NCI-H345 treated with DMSO at 0.1 percent for 48 hours (cell line): Measurements from ENCODE around the gene MALRD1.

Experiments
- DNase-seq: peaks from one replicate; lab custom pipeline; 2025; ENCODE audit not compliant: unreplicated experiment; lab: John Stamatoyannopoulos, UW

Gene MALRD1

DNA sequence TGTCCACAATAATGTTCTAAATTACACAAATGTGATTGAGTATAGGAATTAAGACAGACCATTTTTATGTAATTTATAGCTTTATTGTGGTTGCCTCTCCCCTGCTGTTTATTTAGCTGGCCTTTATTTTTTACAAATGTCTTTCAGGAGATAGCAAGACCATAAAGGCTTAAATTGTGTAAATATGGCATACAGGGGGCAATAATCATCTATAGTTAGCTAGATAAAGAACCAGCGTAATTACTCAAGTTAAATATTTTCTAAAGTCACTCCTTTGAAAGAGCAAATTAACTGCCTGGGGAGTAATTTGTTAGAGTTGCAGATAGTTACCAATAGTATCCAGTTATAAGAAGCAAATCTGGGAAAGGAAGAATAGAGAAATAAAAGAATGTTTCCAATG is at the start of gene MALRD1:
TSS of gene MALRD1 (plus strand) at position 313 of the 400 bp plus-strand sequence. CDS start 138 bp downstream, outside the sequence.
- no peak for DNase-seq

DNA sequence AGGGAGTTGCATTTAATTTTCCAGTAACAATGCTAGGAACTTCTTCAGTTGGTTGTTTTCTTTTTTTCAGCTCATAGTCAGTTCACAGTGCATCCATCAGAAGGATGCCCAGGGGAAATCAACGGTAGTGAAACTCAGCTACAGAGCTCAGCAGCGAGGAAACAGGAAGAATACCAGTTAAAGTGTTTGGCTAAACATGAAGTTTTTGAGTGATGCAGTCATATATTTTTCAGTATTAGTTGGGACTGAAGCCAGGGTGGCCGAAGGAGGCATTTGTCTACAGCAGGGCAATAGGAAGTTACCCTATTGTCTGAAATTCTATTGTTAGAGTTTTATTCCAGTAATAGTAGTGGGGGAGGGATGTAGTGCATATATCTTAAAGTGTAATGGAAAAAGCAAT is 45.3 kb upstream of the MALRD1 start:
- DNase-seq, result no peak

DNA sequence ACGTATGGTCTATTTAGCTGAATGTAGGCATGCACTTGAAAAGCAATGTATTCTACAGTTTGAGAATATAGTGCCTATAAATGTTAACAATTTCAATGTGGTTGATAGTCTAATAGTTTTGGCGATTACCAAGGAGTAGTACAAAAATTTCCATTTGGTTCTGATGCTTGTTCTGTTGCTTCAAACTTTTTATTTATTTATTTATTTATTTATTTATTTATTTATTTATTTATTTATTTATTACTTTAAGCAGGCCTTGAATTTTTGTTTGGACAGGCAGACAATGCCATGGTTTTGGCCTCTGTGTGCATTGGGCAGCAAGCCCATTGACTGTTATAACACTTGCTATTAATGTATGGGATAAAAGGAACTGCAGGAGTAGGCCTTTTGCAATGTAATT is 36.5 kb upstream of the MALRD1 start:
- DNase-seq, result no peak

DNA sequence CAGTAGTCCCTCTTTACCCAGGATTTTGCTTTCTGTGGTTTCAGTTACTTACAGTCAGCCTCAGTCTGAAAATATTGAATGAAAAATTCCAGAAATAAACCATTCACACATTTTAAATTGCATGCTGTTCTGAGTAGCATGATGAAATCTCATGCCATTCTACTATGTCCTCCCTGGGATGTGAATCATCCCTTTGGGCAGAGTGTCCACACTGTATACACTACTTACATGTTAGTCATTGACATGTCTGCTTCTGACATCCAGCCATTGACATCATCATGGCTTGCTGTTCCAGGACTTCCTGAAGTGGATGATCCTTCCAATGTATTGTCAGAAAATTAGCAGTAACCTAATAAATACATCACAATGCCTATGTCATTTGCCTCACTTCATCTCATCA is 34.6 kb upstream of the MALRD1 start:
- DNase-seq, result no peak

DNA sequence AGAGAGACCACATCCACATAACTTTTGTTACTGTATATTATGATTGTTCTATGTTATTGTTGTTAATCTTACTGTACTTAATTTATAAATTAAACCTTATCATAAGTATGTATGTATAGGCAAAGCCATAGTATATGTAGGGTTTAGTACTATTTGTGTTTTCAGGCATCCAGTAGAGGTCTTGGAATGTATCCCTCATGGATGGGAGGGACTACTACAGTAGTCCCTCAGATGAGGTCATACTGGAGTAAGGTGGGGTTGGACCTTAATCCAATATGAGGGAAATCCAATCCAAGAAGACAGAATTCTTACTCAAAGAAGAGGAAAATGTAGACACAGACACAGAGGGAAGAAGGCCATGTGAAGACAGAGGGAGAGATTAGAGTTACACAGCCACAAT is 34.1 kb upstream of the MALRD1 start:
- DNase-seq, result no peak

DNA sequence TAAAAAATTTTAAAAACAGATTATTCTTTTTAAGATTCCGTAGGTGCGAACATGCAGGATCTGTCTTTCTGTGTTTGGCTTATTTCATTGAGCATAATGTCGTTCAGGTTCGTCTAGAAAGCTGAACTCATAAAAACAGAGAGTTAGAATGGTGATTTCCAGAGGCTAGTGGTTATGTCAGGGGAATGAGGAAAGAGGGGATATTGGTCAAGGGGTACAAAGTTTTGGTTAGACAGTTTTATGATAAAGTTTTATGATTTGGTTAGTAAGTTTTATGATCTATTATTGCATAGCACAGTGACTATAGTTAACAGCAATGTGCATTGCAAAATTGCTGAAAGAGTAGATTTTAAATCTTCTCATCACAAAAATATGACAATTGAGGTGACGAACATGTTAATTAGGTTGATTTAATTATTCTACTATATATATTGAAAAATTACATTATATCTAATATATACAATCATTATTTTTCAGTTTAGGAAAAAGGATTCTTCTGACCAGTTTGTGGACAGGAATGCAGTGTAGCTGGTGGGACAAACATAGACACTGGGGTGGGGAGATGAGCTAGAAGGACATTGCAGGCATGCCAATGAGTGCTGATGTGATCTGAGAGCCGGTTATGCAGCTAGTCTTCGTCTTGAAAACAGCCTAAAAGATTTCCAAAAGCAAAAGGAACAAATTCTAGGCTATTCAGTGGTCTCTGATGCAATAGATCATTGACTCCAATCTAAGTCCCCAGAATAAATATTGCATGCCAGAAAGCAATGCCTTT is 31.3 kb upstream of the MALRD1 start:
- DNase-seq, result no peak

DNA sequence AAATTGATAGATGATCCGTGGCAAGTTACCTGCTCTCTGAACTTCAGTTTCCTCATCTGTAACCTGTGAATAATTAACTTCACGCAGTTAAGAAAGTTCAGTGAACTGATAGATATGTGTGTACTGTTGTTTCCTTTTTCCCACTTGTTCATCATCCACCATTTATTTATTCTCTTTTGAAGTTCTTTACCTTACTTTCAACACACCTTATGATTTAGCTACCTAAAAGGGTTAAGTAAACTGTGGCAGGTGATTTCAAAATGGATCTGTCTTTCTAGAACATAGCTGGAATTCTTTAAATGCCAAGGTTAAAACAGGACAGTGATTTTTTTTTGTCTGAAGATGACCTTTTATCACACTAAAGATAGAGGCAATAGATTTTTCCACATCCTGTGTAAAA is 27.4 kb upstream of the MALRD1 start:
- DNase-seq, result no peak

DNA sequence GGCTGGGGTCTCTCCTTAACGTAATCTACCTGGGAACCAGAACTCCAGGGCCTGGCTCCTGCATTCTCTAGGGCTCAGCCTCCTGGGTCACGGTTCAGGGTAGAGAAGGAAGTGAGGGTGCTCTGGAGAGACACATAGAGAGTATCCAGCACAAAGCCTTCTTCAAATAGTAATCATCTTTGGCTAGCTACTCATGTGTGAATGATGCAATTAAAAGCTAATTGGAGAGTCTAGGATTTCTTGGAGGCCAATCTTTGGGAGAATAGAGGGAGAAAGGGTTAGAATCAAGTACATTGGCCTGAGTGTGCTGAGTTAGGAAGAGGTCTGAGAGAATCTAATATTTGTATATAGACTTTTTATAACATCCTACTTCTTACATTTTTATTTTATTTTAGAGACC is 24.0 kb upstream of the MALRD1 start:
- DNase-seq, result no peak

DNA sequence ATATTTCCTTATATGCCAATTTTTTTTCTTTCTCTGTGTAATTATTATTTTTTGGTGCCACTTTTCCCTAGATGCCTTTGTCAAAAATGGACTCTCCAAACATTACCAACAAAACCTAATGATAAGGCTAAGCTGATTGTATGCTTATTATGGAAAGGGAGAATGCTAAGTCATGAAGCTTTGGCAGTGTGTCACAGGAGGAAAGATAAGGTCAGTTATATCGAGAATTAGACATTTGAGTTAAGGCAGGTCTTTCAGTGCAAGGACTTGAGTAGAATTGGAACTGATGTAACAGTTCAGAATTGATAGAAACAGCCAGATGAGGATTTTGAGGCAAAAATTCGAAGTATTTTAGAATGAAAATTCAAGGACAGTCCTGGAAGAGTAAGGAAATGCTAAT is 16.8 kb upstream of the MALRD1 start:
- no peak for DNase-seq

DNA sequence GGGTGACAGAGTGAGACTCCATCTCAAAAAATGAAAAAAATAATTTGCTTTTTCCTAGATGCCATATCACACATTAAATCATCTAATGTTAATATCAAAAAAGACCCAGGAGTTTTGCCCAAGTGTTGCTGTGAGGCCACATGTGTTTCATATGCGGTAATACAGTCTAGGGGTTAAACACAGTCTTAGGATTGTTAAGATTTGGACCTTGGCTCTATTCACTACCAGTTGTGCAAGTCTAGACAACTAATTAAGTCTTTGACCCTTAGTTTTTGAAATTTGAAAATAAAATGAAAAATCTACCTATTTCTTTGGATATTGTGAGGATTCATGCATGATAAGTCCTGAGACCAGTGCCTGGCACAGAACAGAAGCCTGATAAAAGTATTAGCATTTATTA is 14.9 kb upstream of the MALRD1 start:
- no peak for DNase-seq

DNA sequence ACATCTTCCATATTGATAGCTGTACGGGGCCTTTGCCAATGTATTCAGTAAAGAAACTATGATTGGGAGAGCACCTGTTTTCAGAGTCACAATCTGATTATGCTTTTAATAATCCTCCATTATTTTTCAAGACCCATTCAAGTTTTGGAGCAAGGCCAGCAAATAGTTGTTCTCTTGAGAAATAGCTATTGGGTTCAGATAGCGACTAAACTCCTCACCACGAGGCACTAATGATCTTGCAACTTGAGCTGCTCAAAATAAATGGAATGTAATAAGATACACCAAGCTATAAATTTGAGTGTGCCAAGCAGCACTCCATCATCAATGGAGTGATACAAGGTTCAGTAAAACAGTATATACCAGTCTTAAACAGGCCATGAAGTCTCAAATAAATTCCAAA is 7.4 kb upstream of the MALRD1 start:
- no peak for DNase-seq

DNA sequence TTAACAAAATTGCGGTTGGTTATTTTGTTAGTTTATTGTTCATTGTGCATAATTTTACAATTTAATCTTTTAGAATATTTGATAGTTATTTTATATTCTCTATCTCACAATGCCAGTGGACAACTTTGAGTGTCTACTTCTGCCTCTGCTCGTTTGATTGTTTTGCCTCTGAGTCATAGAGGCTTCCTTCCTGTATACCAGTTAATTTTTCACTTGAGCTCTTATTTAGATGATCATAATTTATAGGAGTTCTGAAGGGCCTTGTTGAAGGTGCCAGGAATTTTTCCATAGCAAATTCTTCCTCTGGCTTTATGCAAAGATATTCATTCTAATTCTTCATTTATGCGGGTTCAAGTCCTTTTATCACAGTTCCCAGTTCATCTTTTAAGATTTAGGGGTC is 5.2 kb upstream of the MALRD1 start:
- DNase-seq, result no peak

DNA sequence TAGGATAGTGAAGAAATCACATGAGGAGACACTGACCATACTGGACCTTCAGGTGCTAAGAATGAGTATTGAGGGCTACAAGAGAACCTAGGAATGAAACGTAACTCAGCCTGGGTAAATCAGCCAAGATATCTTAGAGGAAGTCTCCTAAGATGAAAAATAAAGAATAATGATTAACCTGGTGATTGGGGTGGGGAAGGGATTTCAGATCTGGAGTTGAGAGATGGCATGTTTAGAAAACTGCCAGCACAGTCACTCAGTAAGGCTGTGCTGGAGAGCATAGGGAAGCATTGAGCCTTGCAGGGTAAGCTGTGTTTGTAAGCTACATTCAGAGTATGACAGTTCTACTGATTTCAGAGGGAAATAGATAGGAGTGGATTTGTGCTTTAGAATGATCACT is 1.9 kb upstream of the MALRD1 start:
- no peak for DNase-seq

DNA sequence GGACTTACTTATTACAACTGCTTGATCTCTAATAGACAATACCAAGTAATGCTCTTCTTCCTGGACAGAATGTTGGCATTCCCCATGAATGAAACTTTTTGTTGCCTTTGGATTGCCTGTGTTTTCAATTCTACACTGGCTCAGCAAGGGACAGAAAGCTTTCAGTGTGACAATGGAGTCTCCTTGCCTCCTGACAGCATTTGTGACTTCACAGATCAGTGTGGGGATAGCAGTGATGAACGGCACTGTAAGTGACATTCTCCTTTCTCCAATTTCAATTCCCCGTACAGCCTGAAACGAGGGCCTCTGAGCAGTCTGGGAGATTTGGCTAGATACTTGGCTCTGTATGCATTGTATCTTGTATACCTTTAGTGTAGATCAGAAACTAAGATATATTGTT is 290 bp downstream of the MALRD1 start:
- DNase-seq, result no peak

DNA sequence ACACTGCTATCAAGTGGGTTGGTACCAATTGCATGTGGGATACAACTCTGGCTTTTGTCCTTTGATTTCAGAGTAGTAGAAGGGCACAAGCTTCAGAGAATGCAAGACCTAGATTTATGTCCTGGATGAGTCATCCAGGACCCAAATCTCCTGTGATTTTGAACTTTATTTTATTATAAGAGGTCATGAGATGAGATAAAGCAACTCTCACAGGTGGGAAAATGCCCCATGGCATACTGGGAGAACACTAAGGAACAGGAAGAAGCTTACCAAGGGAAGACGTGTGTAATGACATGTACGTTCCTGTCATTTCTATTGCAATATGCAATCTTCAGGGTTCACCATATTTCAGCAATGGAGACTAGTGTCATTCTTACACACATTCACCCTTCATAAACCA is 966 bp downstream of the MALRD1 start:
- DNase-seq, result no peak

DNA sequence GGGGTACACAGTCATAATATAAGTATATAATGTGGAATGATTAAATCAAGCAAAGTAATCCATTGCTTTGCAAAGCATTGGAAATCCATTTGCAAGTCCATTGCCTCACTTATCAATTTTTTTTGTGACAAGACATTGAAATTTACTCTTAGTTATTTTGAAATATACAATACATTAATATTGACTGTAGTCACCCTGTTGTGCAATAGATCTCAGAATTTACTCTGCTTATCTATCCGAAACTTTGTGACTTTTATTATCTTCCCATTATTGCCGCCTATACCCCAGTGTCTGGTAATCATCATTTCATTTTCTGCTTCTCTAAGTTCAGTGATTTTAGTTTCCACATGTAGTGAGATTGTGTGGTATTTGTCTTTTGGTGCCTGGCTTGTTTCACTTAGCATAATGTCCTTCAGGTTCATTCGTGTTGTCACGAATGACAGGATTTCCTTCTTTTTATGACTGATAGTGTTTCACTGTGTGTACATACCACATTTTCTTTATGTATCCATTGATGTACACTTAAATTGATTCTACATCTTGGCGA is 5.8 kb downstream of the MALRD1 start:
- DNase-seq, result no peak

DNA sequence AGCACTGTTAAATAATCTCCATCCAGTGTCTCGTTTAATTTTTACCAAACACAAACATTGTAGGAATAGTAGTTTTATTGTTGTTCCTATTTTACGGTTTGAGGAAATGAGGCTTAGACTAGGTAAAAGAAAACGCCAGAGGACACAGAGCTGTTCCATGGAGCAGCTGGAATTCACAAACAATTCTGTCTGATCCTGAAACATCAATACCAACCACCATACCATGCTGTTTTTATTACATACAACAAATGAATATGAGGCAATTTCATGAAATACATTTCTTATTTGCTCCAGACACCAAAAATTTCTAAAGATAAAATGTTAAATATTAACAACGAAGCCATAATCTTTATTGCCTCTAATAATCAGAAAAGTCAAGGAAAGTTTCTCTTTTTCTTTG is 9.4 kb downstream of the MALRD1 start:
- DNase-seq, result no peak

DNA sequence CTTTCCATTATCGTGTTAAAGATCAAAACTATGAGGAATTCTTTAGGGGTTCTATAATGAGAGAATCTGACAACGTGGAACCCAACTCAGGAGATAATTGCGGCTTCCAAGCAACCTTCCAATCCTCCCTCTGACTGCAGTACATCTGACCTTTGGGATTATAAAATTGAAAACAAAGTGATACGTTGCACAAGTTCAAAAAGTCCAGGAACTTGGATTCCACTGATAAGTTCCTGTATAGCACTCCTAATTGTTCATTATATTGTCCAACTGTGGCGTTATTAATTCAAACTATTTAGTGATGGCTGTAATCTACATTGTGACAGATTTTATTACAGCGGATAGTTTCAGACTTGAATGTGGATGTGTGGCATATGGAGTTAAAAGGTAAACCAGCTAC is 15.4 kb downstream of the MALRD1 start:
- no peak for DNase-seq

DNA sequence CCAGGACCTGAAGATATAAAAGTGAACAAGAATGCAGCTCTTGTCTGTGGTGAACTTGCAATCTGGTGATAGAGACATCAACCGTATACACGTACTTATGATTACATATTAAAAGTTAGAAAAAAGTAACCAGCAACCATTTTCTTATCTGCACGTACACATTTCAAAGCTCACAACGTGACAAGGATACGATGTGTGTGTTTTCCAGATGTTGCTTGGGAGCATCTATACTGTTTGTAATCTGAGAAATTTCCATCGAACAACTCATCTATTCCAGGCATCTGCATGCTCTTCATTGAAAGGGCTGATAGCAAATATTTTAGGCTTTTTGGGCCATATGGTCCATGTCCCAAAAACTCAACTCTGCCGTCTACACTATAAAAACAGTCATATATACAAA is 23.3 kb downstream of the MALRD1 start:
- no peak for DNase-seq

DNA sequence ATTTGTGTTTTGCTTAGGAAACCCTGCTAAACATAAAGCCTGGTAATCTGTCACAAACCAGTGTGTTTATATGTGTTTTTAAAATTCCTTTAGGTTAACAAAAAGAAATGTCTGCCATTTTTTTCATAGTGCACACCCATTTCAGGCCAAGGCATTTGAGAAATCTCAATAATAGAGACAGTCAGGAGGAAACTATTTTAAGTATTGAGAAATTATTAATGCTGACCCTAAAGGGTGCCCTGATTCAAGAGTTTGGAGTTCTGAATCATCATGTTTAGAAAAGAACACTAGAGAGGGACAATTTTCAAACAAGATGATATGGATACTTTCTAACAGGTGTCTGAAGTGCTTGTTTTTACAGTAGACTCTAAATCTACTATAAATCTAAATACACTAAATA is 28.7 kb downstream of the MALRD1 start:
- no peak for DNase-seq

DNA sequence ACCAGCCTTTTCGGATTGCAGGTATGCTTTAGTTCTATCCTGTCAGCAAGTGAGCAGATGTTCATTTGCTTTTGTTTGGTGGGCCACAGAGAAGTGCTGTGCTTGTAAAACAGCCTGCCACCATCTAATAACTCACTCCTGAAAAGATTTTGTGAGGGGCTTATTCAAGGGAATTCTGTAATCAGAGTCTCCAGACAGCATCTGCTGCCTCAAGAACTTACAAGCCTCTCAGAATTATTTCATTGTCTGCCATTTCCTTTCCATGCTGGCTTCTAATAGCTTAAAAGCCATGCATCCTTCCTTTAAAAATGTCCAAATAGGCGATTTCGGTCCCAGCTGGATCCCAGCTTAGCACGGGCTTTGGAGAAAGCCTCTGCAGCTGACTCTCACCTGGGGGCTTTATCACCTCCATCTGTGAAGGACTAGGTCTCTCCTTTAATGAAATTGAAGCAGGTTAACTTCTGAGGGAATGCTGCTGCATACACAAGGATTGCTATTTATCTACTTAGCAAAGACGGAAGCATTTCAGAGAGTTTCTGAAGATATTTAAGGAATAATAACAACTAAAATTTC is 48.0 kb downstream of the MALRD1 start:
- DNase-seq, result no peak

DNA sequence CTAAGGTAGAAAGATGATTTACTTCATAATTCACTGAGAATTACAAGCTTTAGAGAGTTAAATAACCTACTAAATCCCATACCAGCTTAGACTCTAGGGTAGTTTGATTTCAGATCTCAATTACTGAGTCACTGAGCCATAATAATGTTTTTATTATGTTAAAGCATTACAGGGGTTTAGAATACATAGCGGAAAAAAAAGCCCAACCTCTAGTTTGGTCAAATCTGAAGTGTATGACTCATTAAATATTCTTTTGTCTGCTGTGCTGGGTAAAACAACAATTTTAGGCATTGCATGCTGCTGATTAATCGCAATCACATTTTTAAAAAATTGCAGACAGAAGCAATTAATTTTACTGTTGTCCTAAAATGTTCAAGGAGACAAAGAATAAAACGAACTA is 48.5 kb downstream of the MALRD1 start:
- DNase-seq, result no peak

DNA sequence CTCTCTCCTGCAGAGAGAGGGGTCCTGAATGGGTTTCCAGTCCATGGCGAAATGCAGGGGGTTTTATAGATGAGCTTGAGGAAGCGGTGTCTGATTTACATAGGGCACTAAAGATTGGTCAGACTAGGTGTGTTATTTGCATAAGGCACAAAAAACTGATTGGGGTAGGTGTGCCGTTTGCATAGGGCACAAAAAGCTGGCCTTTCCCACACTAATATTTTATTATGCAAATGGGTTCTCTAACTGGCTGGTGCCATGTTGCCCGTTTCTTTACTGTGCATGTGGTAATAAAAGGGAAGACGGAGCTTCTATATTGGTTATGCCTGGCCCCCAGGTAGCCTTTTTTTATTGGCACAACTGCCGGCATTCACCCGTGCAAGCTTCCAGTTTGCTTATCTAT is 50.2 kb downstream of the MALRD1 start:
- no peak for DNase-seq
